Panc1 (cell line): ENCODE measurements around the gene TES. TPM values are rescaled to one million over a fixed set of nuclear protein-coding genes. Genes with fewer than 3 reads are reported as not detected.
A peak's percentile ranks its signal among the peaks of the same experiment; 100 is the strongest.

ENCODE experiments used
- ATAC-seq: fragments of 200-7000 bp; cut with Tn5 transposase; 2 replicates; pipeline ENCODE4 v1.9.1; 2020; ENCODE audit warnings: mild to moderate bottlenecking, moderate library complexity
- BruUV-seq: library from RNA; stranded (reverse); fragments of 400-500 nt; replicated peaks from 2 replicates; lab custom pipeline; 2021; lab: Mats Ljungman, UMichigan
- CTCF ChIA-PET: fragments of 300-600 bp; sonication (Branson Sonifier 250); formaldehyde crosslinking; loops from one replicate; lab custom pipeline; 2022; ENCODE audit warnings: antibody characterized with exemption; lab: Charles Lee
- POLR2A ChIA-PET: fragments of 300-600 bp; sonication (Branson Sonifier 250); formaldehyde crosslinking; loops from one replicate; lab custom pipeline; 2022; ENCODE audit warnings: antibody characterized with exemption; lab: Charles Lee
- DNase-seq: peaks from one replicate; pipeline ENCODE4 v3.0.0-alpha.2; 2010; ENCODE audit warnings: low read depth, low spot score
- H3K27ac ChIP-seq: 2 replicates; pipeline ENCODE4 v1.5.1; 2011; ENCODE audit warnings: mild to moderate bottlenecking, low read length, inconsistent platforms
- H3K27me3 ChIP-seq: fragments of 200-500 bp; sonication (Bioruptor generic); 2 replicates; pipeline ENCODE4 v1.6.0; 2014; ENCODE audit warnings: low read length, inconsistent platforms; ENCODE audit not compliant: control insufficient read depth, insufficient read depth
- H3K36me3 ChIP-seq: fragments of 200-500 bp; sonication (Bioruptor generic); 2 replicates; pipeline ENCODE4 v1.5.1; 2014; ENCODE audit warnings: inconsistent platforms, mild to moderate bottlenecking, low read length, moderate library complexity; ENCODE audit not compliant: control insufficient read depth, insufficient read depth
- H3K4me1 ChIP-seq: 2 replicates; pipeline ENCODE4 v1.5.1; 2011; ENCODE audit warnings: inconsistent platforms, mild to moderate bottlenecking, low read length, moderate library complexity; ENCODE audit not compliant: control insufficient read depth, insufficient read depth
- H3K4me3 ChIP-seq, 2 experiments: 2 replicates each; pipeline ENCODE4 v1.5.1; 2011 to 2012; ENCODE audit warnings: low read depth in 2 of 2, low read length in 2 of 2, mild to moderate bottlenecking in 2 of 2, inconsistent platforms in 1 of 2, moderate library complexity in 1 of 2
- H3K9me3 ChIP-seq: fragments of 200-500 bp; sonication (Bioruptor generic); 2 replicates; pipeline ENCODE4 v1.5.1; 2014; ENCODE audit warnings: low read depth, mild to moderate bottlenecking, inconsistent platforms, low read length, moderate library complexity; ENCODE audit not compliant: control insufficient read depth, insufficient read depth
- POLR2AphosphoS5 ChIP-seq: IDR thresholded peaks from 2 replicates; pipeline ENCODE4 v1.6.1; 2012; ENCODE audit warnings: mild to moderate bottlenecking, low read depth, low read length, moderate library complexity
- REST ChIP-seq, 2 experiments: IDR thresholded peaks; 2 replicates each; pipeline ENCODE4 v1.6.1; 2011 to 2012; ENCODE audit warnings: low read depth in 2 of 2, control low read depth in 1 of 2, low read length in 1 of 2, mild to moderate bottlenecking in 1 of 2, moderate library complexity in 1 of 2; ENCODE audit not compliant: insufficient read depth in 1 of 2
- SIN3A ChIP-seq: IDR thresholded peaks from 2 replicates; pipeline ENCODE4 v1.6.1; 2012; ENCODE audit warnings: low read depth, mild to moderate bottlenecking, low read length, moderate library complexity, borderline replicate concordance; ENCODE audit not compliant: insufficient read depth
- TCF7L2 ChIP-seq: IDR thresholded peaks from 2 replicates; pipeline ENCODE4 v1.6.1; 2011; ENCODE audit warnings: mild to moderate bottlenecking, low read depth, low read length, inconsistent platforms
- in situ Hi-C: cut with HindIII; loops from 2 replicates; pipeline ENCODE4 v1.10.0; 2016; ENCODE audit warnings: low sequenced_read_pairs, low pct_unique_long_range_greater_than_20kb
- intact Hi-C: fragments of 100-400 bp; cut with micrococcal nuclease; formaldehyde crosslinking; loops from one replicate; pipeline ENCODE4 v1.10.0; 2022; ENCODE audit not compliant: unreplicated experiment
- total RNA-seq: library from RNA; stranded (reverse); gene quantifications from one replicate; pipeline ENCODE4 v1.2.1, GENCODE V29; 2021; ENCODE audit not compliant: unreplicated experiment
- TF ChIP-seq, protein P1 (sequence below): fragments of 450-650 bp; IDR thresholded peaks from 2 replicates; pipeline ENCODE4 v1.5.1; 2017; ENCODE audit warnings: mild to moderate bottlenecking

Gene TES
- total RNA-seq, 1 experiment from 2014 or later: 99.4 TPM

DNA sequence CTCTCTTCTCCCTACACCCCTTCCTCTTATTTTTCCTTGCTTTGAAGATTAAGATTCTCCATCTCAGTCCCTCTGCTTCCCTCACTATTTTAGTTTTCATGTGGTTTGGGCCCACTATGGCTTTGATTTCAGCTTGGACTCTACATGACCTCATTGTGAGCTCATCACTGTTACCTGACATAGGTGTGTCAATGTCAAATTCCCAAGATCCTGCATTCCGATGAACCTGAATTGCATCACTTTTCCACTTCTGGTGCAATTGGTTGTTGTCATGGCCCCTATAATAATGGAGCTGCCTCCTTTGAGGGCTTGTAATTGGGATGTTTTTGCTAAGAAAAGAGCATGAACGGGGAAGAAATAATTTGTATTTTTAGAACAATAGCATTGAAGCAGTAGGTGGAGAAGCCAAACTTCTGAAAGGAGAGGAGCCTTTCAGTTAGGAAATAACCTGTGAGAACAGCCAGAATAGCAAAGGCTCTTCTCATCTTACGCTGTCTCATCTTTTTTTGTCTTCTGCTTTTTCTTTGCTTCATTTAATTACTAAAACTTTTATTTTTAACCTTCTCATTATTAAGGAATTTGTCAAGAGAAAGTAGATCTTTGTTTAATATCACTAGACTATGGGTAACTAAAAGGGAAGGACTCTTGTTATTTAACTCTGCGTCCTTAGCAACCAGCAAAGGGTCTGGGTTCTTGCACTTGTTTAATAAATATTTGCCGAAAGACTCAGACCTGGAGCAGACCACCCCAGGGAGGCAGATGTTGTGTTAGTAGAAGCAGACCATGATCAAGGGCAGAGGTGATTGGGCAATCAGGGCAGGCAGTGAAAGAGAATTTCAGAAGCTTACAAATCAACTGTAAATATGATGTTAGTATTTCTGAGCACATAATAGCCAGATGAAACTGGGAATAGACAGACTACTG, 95.4 kb downstream of the TES start:
- H3K9me3 ChIP-seq: no peaks in the 10 kb centered on the region
- CTCF ChIA-PET: no interaction called here
- no peak for TF ChIP-seq POLR2AphosphoS5
- no peaks in the 10 kb centered on the region for H3K27me3 ChIP-seq
- ATAC-seq (no peak), DNase-seq (no peak)
- H3K4me3 ChIP-seq: no peak overlapping the region
- POLR2A ChIA-PET: no interaction called here
- in situ Hi-C loops: no loop called here
- no peaks in the 10 kb centered on the region for H3K36me3 ChIP-seq
- BruUV-seq: no TSS peak
- H3K27ac ChIP-seq: peak overlapping the region; percentile 48; the same call in 1 of the 2 replicates
- intact Hi-C loops: no loop called here
- H3K4me1 ChIP-seq: no peaks in the 10 kb centered on the region

- CTCF ChIA-PET: no interaction called here
- no TSS peak for BruUV-seq
- Histone ChIP-seq H3K9me3 (no peaks in the 10 kb centered on the region), H3K4me1 (no peaks in the 10 kb centered on the region), H3K4me3 (no peak overlapping the region), H3K27me3 (no peaks in the 10 kb centered on the region), H3K36me3 (no peaks in the 10 kb centered on the region), H3K27ac (peak overlapping the region; percentile 52; the same call in 1 of the 2 replicates)
- in situ Hi-C loops (no loop called here), intact Hi-C loops (no loop called here)
- DNase-seq: no peak
- TF ChIP-seq TCF7L2 (no peak), POLR2AphosphoS5 (no peak), REST (IDR thresholded peaks at IDR 0.05; ENCODE audit: insufficient read depth in 1 of 2, low read depth in 2 of 2, low read length in 1 of 2) (no peak), SIN3A (no peak)
- TF ChIP-seq, protein P1, sequence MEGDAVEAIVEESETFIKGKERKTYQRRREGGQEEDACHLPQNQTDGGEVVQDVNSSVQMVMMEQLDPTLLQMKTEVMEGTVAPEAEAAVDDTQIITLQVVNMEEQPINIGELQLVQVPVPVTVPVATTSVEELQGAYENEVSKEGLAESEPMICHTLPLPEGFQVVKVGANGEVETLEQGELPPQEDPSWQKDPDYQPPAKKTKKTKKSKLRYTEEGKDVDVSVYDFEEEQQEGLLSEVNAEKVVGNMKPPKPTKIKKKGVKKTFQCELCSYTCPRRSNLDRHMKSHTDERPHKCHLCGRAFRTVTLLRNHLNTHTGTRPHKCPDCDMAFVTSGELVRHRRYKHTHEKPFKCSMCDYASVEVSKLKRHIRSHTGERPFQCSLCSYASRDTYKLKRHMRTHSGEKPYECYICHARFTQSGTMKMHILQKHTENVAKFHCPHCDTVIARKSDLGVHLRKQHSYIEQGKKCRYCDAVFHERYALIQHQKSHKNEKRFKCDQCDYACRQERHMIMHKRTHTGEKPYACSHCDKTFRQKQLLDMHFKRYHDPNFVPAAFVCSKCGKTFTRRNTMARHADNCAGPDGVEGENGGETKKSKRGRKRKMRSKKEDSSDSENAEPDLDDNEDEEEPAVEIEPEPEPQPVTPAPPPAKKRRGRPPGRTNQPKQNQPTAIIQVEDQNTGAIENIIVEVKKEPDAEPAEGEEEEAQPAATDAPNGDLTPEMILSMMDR: no peak
- POLR2A ChIA-PET: no interaction called here
- ATAC-seq: no peak
Measured at GRCh38 chr7:116306409-116307048, 96.2 kb downstream of the TES start.
